Brain microvascular endothelial cell (primary cell): ENCODE data around the gene FGF10.

ENCODE experiments used
- DNase-seq: peaks from one replicate; pipeline ENCODE4 v3.0.0-alpha.2; 2020
- H3K27ac ChIP-seq: fragments of 250-450 bp; sonication (Bioruptor Pico); 2 replicates; pipeline ENCODE4 v1.5.1; 2020; ENCODE audit warnings: mild to moderate bottlenecking, moderate library complexity
- H3K27me3 ChIP-seq: fragments of 250-450 bp; sonication (Bioruptor Pico); replicated peaks from 2 replicates; pipeline ENCODE4 v1.5.1; 2020; ENCODE audit warnings: mild to moderate bottlenecking
- H3K36me3 ChIP-seq: fragments of 250-450 bp; sonication (Bioruptor Pico); replicated peaks from 2 replicates; pipeline ENCODE4 v1.5.1; 2020; ENCODE audit warnings: mild to moderate bottlenecking
- H3K4me3 ChIP-seq: 2 replicates; pipeline ENCODE4 v1.5.1; 2011; ENCODE audit warnings: low read depth, mild to moderate bottlenecking, control low read depth, low read length, moderate library complexity
- CTCF ChIP-seq: IDR thresholded peaks from 2 replicates; pipeline ENCODE4 v1.5.1; 2011; ENCODE audit warnings: low read depth, mild to moderate bottlenecking, moderate library complexity, low read length, control low read depth, inconsistent platforms; ENCODE audit errors: missing control alignments
- in situ Hi-C: cut with HindIII; loops from 2 replicates; pipeline ENCODE4 v1.10.0; 2017; ENCODE audit warnings: low sequenced_read_pairs, low pct_ligation_motif_present

The FGF10 gene

GRCh38 chr5:44294516-44294915 lies 94.7 kb downstream of the FGF10 start:
- H3K36me3 ChIP-seq: no peaks in the 10 kb centered on the region
- no peaks in the 10 kb centered on the region for H3K27me3 ChIP-seq
- DNase-seq: no peak
- no peak overlapping the region for H3K4me3 ChIP-seq
- H3K27ac ChIP-seq: no peak overlapping the region
- TF ChIP-seq CTCF: no peak
- in situ Hi-C loops: no loop called here

GRCh38 chr5:44292736-44293135 lies 96.5 kb downstream of the FGF10 start:
- Histone ChIP-seq H3K36me3 (no peaks in the 10 kb centered on the region), H3K27me3 (no peaks in the 10 kb centered on the region), H3K4me3 (no peak overlapping the region), H3K27ac (no peak overlapping the region)
- no peak for DNase-seq
- no peak for TF ChIP-seq CTCF
- in situ Hi-C loops: no loop called here

- H3K4me3 ChIP-seq: no peak overlapping the region
- no peak for TF ChIP-seq CTCF
- no peaks in the 10 kb centered on the region for H3K36me3 ChIP-seq
- DNase-seq: no peak
- H3K27me3 ChIP-seq: no peaks in the 10 kb centered on the region
- in situ Hi-C loops: no loop called here
- no peak overlapping the region for H3K27ac ChIP-seq
These were observed 110.8 kb downstream of the FGF10 start for GRCh38 chr5:44278469-44278868.

GRCh38 chr5:44275908-44276307 lies 113.3 kb downstream of the FGF10 start:
- in situ Hi-C loops: no loop called here
- TF ChIP-seq CTCF: no peak
- Histone ChIP-seq H3K27me3 (no peaks in the 10 kb centered on the region), H3K4me3 (no peak overlapping the region), H3K27ac (no peak overlapping the region), H3K36me3 (no peaks in the 10 kb centered on the region)
- no peak for DNase-seq

- Histone ChIP-seq H3K4me3 (no peak overlapping the region), H3K36me3 (no peaks in the 10 kb centered on the region), H3K27me3 (no peaks in the 10 kb centered on the region), H3K27ac (no peak overlapping the region)
- TF ChIP-seq CTCF: no peak
- in situ Hi-C loops: no loop called here
- DNase-seq: no peak
These were observed 113.9 kb downstream of the FGF10 start for GRCh38 chr5:44275329-44275728.

GRCh38 chr5:44267909-44268308 lies 121.3 kb downstream of the FGF10 start:
- Histone ChIP-seq H3K27me3 (no peaks in the 10 kb centered on the region), H3K36me3 (no peaks in the 10 kb centered on the region), H3K27ac (no peak overlapping the region), H3K4me3 (no peak overlapping the region)
- TF ChIP-seq CTCF: no peak
- in situ Hi-C loops: no loop called here
- DNase-seq: no peak
